HG03196 (cell line): ENCODE data around the gene MBNL1.
"Not testable (repeated sequence)": the region's sequence is repeated elsewhere in the genome, so short reads cannot be mapped to it uniquely, and the experiment has no call there.

Experiments
- ATAC-seq: cut with Tn5 transposase; IDR thresholded peaks from one replicate; pipeline ENCODE4 v1.9.1; 2021; ENCODE audit not compliant: unreplicated experiment

Gene MBNL1

GRCh38 chr3:152317184-152317583 lies 48.5 kb downstream of the MBNL1 start:
- no peak for ATAC-seq

DNA sequence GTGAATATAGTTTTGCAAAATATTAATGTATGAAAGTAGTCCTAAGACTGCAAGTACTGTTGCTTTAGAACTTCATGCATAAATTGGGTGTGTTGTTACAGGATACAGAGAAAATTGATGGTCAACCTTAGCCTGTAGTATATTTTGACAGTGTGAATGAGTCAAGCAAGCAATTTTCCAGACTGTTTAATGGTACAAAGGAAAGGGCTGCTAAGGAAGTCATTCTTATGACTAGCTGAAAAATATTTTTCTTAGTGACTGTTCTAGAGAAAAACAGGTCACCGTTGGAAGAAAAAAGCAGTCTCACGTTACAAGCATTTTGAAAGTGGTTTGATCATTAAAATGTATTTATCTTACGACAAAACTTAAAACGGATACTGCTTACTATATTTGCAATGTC lies 49.2 kb downstream of the MBNL1 start:
- no peak for ATAC-seq

DNA sequence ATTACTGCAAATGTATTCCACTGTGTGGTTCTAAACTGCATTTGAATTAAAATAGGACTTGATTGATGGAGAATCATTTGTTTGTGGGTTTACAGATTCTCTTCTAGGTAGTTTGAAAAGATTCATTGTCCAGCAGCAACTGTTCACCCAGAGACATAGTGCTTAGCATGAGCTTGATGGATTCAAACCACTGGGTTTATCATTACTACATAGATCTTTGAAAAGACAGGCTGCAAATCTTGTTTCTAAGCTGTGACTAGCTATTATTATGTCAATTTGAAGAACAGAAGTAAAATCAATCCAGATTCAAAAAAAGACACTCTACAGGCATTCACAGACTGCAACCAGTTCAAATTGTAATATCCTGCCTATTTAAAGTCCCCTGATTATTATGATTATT lies 49.8 kb downstream of the MBNL1 start:
- no peak for ATAC-seq

GRCh38 chr3:152319256-152319655 lies 50.5 kb downstream of the MBNL1 start:
- no peak for ATAC-seq

- ATAC-seq: no peak
Measured at GRCh38 chr3:152319831-152320617, 51.3 kb downstream of the MBNL1 start.

GRCh38 chr3:152321200-152321954 lies 52.6 kb downstream of the MBNL1 start:
- ATAC-seq: no peak

GRCh38 chr3:152321955-152322377 lies 53.2 kb downstream of the MBNL1 start:
- no peak for ATAC-seq

- peak; percentile 53 for ATAC-seq
Measured at GRCh38 chr3:152322756-152323155, 54.0 kb downstream of the MBNL1 start.

- peak; percentile 86 for ATAC-seq
Measured at GRCh38 chr3:152323834-152324233, 55.1 kb downstream of the MBNL1 start.

GRCh38 chr3:152325136-152325535 lies 56.4 kb downstream of the MBNL1 start:
- no peak for ATAC-seq

DNA sequence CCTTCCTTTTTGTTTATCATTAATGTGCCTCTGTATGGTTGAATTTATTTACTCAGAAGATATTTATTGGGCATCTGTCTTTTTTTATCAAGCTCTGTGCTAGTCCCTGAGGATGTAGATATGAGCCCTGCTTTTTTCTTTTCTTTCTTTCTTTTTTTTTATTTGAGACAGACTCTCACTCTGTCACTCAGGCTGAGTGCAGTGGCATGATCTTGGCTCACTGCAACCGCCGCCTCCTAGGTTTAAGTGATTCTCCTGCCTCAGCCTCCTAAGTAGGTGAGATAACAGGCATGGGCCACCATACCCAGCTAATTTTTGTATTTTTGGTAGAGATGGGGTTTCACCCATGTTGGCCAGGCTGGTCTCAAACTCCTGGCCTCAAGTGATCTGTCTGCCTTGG lies 58.5 kb downstream of the MBNL1 start:
- ATAC-seq: no peak

DNA sequence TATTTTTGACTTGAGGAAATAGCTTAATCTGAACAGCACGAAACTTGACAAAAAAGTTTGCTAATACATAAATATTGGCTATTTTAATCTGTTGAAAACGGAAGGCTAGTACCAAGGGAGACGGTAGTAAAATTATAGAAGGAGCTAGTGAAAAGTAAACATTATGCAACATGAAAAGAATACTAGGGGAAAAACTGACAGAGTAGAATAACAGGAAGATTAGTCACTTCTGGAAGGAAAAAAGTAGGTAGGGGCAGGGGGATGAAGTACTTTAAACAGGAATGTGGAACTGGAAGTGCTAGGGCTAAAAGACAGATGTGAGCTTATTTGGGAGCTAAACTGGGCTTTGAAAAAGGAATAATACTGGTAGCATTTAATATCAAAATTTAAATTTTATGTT lies 60.1 kb downstream of the MBNL1 start:
- ATAC-seq: no peak

- ATAC-seq: no peak
Measured at GRCh38 chr3:152330559-152330958, 61.8 kb downstream of the MBNL1 start.

DNA sequence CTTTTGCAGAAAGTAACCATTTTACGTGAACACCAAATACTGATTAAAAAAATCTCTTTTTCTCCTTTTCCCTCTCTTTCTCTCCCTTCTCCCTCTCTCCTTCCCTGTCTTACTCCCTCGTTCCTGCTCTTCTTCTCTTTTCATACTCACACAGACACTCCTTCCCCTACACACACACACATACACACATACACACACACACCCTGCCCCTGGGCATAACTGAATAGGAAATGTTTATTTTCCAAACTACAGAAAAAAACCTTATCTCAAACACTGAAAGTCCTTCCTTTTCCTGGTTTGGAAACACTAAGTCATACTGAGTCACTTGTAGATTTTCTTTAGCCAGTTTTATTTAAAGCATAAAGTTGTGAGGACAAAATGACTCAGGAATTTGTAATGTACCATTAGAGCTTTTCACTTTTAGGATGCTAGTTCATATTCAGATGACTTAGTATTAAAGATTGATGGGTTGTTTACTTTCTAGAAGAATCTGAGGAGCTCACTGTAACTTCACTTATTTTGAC lies 62.4 kb downstream of the MBNL1 start:
- ATAC-seq: no peak

DNA sequence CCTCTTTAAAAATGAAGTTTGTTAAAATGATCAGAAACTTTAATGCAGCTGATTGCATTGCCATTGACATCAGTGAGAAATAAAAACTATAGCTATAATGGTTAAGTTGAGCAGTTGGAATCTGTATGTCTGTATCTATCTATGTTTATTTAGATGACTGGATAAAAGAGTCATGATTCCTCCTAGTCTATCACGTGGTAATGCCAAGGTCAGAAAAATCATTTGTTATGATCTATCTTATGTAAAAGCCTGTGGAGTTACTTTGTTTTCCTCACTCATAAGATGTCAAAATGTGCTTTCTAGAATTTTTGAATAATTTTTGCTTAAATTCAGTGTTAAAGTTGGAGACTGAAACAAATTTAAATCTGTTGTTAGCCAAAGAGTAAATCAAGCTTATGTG lies 63.3 kb downstream of the MBNL1 start:
- no peak for ATAC-seq

DNA sequence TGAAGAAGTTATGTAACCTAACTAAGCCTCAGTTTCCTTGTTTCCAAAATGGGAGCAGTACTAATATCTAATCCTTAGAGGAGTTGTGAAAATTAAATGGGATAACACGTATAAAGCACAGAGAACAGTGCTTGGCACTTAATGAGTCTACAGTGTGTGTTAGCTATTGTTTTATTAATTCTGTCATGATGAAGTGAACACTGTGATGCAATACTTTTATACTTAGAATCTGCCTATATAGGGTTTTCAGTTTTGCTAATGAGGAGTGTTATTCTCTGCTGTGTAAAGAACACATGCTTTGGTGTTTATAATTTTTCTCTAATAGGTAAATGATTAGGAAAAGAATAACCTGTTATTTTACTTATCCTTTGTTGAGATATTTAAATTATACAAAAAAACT lies 65.2 kb downstream of the MBNL1 start:
- ATAC-seq: no peak

DNA sequence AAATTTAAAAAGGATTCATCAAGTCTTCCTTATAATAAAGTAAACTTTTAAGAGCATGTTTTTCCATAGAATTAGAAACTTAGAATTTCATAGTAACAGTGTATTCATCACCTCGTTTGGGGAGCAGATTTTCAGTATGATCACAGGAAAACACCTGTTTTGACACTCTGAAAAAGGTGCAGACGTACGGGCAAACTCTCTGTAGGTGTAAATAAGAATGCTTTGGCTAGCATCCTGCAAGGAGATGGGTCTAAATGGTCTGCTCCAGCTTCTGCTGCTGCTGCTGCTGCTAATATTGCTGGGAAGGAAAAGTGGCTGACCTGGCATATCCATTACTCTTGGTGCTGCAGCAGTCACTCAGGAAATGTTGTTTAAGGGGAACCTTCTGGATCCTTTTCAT lies 66.0 kb downstream of the MBNL1 start:
- ATAC-seq: no peak

DNA sequence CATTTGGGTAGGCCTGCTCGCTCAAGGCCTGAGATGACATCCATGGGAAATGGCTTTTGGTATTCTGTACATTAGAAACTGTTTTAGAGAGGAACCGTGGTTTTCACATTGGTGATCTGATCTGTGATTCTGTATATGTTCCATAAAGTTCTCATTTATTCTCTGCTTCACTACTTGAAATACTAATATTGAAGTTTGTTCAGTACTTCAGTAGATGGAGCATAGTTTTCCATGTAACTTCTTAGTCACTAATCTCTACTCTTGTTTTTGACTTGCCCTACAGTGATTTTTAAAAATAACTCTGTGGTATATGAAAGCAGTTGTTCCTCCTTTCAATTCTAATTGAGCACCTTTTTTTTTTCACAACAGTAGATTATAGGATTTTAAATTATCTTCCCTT lies 66.5 kb downstream of the MBNL1 start:
- no peak for ATAC-seq

- ATAC-seq: not testable (repeated sequence)
Measured at GRCh38 chr3:152337337-152337736, 68.6 kb downstream of the MBNL1 start.

- no peak for ATAC-seq
Measured at GRCh38 chr3:152338159-152338720, 69.5 kb downstream of the MBNL1 start.

- ATAC-seq: no peak
Measured at GRCh38 chr3:152339881-152340505, 71.3 kb downstream of the MBNL1 start.
